ENCODE measurements around the gene CCDC33.

CCDC33 gene

GRCh38 chr15:74369084-74369745 lies 133.1 kb downstream of the CCDC33 start:
- no peak for DNase-seq

GRCh38 chr15:74369756-74370155 lies 133.6 kb downstream of the CCDC33 start:
- no peak for DNase-seq

GRCh38 chr15:74370471-74370870 lies 134.3 kb downstream of the CCDC33 start:
- DNase-seq, result no peak

GRCh38 chr15:74373056-74373650 lies 137.0 kb downstream of the CCDC33 start:
- no peak for DNase-seq

GRCh38 chr15:74373731-74374647 lies 137.9 kb downstream of the CCDC33 start:
- peak; percentile 94 for DNase-seq

GRCh38 chr15:74374648-74375302 lies 138.6 kb downstream of the CCDC33 start:
- DNase-seq, result no peak

- DNase-seq, result peak; percentile 79
Observed at GRCh38 chr15:74375303-74375693, 139.2 kb downstream of the CCDC33 start.

- DNase-seq, result no peak
Observed at GRCh38 chr15:74376226-74376625, 140.1 kb downstream of the CCDC33 start.

- DNase-seq, result no peak
Observed at GRCh38 chr15:74376825-74377581, 140.9 kb downstream of the CCDC33 start.

GRCh38 chr15:74377831-74378766 lies 142.0 kb downstream of the CCDC33 start:
- DNase-seq, result no peak

- no peak for DNase-seq
Observed at GRCh38 chr15:74378848-74379247, 142.7 kb downstream of the CCDC33 start.

- DNase-seq, result no peak
Observed at GRCh38 chr15:74380361-74381189, 144.4 kb downstream of the CCDC33 start.

- DNase-seq, result no peak
Observed at GRCh38 chr15:74381190-74381453, 145.0 kb downstream of the CCDC33 start.

- no peak for DNase-seq
Observed at GRCh38 chr15:74381481-74381880, 145.4 kb downstream of the CCDC33 start.

GRCh38 chr15:74382004-74382816 lies 146.1 kb downstream of the CCDC33 start:
- peak; percentile 91 for DNase-seq

- no peak for DNase-seq
Observed at GRCh38 chr15:74383286-74383685, 147.2 kb downstream of the CCDC33 start.

- DNase-seq, result no peak
Observed at GRCh38 chr15:74383695-74384565, 147.8 kb downstream of the CCDC33 start.

GRCh38 chr15:74384566-74384880 lies 148.4 kb downstream of the CCDC33 start:
- DNase-seq, result no peak
